ENCODE results near the gene HPS1.

HPS1 gene

DNA sequence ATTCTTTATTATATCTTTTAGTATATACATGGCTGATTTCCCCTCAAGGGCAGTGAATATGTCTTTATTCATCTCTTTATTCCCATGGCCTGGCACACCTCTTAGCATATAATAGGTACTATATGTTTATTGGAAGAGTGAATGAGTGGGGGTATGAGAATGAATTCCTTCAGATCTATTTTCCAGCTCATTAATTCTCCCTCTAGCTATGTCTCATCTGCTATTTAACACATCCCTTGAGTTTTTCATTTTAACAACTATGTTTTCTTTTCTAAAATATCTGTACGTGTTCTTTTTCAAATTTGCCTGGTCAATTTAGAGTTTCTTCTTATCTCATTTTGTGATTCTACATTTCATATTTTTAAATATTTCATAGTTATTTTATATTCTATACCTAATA, 14.4 kb downstream of the HPS1 start:
- DNase-seq (ENCODE audit: low read depth) = no peak

DNA sequence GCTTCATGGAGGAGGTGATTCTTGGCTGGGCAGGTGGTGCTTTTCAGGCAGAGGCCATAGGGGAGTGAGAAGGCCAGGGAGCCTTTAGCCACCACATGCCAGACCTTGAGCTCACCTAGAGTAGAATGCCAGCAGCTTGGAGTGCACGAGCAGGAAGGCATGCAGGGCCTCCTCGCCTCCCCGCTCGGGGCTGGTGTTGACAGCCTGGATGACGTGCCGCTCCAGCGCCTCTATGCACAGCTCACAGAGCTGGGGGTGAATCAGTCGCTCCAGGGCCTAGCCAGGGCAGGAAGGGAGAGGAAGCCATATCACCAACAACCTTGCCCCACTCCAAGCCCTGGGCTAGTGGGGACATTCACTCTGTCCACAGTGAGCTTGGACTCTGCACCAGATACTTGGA, 15.7 kb downstream of the HPS1 start:
- DNase-seq (ENCODE audit: low read depth) = no peak

DNA sequence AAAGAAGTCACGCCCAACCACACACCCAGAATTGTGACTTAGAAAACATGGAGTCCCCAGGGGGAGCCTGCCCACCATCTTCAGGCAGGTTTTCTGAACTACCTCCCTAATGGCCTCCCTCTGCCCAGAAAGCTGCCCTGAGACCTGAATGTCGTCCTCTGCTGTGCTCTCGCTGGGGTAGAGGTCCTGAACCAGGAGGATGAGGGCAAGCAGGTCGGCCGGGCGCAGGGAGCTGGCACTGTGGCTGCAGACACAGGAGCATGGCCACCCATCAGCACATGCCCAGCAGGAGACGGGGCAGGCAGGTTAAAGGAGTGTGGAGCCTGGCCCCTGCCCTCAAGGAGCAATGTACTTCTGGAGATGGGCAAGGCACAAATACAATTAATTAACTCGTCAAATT, 16.3 kb downstream of the HPS1 start:
- no peak for DNase-seq (ENCODE audit: low read depth)

DNA sequence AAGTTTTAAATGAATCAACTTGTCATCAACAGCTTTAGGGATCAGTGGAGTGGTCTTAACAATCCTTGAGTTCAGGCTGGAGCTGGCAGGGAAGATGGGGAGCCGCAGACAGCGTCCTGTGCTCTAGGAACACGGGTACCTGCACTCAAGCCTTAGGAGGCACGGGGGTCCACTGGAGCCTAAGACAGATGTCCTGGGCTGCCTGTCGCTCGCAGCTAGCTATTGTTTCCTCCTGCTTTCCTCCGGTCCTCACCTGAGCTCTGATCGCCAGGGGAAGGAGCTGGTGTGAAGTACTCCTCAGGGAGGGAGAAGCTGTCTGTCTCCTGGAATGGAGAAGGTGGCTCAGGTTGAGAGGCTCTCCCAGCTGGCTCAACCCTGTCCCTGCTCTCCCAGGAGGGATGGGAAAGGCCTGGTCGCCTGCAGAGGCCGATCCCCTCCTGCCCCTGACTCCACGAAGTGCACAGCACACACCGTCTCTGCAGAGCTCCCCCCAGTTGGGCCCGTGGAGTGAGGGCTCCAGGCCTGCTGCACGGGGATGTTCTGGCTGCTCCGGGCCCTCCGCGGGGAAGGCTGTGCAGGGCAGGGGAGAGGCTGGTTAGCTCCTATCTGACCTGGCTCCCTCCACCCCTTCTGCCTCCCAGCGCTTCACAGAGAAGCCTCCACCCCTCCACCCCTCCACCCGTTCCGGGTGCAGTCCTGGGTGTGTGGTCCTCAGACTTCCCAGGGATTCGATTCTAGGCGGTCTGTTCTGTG, 17.2 kb downstream of the HPS1 start:
- DNase-seq (ENCODE audit: low read depth) = no peak

DNA sequence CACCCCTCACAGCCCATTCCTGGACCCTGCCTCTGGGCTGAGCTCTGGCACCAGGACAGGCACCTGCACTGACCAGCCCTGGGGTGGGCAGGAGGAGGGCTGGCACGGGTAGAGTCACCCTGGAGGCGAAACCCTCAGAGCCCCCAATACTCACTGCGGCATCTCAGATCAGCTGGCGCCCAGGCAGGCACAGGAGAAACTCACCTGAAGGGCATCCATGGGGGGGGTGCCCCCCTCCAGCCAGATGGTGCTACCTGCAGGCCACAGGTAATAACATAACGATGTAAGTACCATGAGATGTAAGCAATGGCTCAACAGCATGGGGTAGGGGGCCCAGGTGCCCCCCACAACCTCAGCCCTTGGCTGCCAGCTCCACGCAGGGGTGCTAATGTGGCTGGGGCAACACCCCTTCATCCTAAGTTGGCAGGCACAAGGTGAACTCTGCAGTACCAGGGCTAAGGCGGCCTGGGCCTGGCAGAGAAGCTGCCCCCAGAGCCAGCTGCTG, 19.7 kb downstream of the HPS1 start:
- DNase-seq (ENCODE audit: low read depth) = no peak

DNA sequence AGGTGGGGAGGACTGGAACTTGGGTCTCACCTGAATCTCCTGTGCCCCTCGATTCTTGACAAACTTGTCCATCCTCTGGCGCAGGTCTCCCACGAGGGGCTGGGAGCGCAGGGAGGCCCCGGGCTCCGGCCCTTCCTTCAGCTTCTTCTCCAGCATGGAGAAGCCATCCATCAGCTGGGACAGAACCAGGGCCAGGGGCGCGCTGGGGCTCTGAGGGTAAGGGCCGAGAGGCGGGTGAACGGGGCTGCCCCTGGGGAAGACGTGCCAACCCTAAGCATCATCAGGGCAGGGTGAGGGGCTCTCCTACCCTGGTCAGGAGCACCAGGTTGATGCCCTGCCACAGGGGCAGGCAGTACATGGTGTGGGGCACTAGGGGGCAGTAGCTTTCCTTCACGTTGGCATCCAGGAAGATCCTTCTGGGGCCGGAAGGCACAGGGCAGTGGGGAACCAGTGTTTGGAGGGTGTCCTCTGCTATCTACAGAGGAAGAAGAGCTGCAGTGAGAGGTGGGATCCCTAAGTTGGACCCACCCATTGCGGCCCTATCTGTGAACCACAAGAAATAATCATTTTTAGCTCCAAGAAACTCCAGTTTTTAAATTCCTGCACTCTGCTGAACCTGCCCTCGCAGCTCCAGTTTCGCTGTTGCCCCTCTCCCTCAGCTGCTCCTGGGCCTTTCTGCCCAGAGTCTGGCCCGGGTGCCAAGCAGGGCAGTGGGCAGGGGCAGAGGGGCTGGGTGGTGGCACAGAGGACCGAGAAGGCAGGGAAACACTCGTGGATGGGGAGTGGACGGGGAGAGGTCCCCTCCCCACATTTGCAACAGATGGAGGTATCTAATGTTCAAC, 21.0 kb downstream of the HPS1 start:
- DNase-seq (ENCODE audit: low read depth) = peak; percentile 48

DNA sequence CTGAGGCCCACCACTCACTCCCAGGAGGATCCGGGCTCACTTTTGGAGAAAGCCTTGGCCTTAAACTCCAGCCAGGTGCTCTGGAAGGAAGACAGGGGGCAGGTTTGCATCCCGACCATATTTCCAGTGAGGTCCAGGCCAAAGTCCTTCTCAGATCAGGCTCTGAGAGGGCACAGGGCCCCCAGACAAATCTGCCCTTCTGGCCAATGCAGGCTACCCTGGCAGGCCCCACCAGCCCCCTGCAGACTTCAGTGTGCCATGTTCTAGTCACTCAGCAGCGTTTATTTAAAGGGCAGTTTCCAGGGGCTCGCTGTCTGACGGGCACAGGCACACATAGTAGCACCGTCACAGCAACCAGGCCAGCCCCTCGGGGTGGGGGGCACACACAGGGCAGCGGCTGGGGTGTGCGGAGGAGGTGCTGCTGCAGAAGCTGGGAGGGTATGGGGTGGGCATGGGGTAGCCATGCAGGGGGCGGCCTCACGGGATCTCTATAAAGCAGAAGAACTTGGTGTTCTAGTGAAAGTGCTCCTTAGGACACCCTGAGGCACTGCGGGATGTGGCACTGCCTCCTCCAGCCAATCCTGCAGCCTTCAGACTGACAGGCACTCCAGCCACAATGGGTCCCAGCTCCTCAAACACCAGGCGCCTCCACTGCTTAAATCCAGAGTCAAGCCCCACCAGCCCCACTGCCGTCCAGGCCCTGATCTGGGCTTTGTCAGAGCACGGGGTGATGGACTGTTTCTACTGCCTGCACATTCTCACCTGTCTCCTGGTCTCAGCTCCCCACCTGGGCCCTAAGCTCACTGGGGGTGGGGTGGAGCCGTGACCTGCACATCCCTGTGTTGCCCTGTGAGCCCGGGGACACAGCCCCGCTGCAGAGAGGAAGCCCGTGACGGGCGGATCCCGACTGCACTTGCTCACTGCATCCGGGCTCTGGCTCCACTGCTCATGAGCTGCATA, 22.2 kb downstream of the HPS1 start:
- no peak for DNase-seq (ENCODE audit: low read depth)

DNA sequence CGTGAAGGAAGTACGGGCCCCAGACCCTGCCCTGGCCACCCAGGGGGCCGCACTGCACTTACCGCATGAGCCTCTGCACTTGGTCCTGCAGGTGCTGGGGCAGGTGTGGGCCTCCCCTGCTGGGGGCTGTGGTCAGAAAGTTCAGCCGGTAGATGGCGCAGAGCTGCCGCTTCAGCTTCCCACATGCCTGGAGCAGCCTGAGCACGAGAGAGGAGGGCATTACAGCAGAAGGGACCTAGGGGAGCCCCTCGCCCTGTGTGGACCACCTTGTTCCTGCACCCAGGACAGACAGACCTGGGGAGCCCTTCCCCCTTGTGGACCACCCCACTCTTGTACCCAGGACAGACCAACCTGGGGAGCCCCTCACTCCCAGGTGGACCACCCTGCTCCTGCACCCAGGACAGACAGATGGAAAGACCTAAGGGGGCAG, 23.0 kb downstream of the HPS1 start:
- no peak for DNase-seq (ENCODE audit: low read depth)

DNA sequence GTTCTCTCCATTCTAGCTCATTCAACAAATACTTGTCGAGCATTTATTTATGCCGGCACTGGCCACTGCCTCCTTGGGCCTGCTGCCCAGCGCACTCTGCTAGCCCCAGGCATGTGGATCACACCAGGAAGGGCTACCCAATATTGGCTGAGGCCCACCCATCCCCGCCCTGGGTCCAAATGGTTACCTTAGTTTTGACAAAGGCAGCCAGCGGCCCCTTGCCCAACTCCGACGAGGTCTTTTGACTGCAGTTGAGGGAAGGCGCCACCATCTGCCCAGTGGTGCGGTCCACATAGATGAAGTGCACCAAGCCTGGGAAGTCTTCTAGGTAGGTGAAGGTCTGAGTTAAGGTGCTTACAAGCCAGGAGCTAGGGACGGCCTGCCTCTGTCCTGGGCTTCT, 24.6 kb downstream of the HPS1 start:
- no peak for DNase-seq (ENCODE audit: low read depth)

DNA sequence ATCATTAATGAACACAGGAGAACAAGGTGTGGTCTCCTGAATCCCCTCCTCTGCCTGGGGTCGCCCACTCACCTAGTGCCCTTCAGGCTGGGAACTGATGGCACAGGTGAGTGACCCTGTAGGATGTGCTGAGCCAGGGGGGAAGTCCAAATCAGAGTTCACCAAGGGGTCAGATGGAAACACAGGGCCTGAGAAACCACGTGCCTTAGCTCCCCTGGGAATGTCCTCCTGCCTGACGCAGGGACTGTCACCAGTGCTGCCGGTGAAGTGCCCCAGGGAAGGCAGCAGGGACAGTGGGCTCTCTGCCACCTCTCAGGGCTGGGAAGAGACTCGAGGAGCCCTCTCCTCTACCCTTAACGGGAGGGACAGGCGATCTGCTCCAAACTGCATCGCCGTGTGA, 25.9 kb downstream of the HPS1 start:
- no peak for DNase-seq (ENCODE audit: low read depth)

DNA sequence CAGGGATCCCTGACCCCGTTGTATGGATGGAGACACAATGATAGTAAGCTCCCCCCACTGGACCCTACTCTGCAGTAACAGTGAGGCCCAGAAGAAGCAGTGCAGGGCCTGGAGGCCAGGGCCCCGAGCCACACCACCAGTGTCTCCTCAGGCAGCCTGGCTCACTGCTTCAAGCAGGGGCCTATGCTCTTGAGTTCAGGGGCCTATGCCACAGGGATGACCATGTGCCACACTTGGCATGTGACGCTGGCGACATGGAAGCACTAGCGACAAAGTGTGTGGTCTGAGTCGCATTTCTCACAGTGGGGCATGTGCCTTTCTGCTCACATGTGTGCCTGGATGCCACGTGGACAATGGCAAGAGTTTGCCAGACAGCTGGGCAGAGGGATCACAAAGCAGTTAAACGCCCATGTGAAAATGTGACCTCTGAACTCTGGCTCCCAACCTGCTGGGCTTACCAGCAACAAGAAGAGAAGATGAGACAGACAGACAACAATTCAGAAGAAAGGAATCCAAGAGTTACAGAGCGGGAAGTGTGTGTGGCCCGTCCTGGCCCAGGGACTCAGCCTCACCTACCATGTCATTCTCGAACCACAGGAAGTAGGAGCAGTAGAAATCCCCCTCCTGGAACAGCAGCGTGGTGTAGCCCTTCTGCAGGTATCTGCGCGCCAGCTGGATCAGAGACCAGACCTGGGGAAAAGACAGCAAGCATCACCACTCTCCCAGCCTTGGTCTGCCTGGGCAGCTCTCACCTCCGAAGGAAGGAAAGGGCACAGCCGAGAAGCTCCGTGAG, 27.1 kb downstream of the HPS1 start:
- DNase-seq (ENCODE audit: low read depth) = no peak

DNA sequence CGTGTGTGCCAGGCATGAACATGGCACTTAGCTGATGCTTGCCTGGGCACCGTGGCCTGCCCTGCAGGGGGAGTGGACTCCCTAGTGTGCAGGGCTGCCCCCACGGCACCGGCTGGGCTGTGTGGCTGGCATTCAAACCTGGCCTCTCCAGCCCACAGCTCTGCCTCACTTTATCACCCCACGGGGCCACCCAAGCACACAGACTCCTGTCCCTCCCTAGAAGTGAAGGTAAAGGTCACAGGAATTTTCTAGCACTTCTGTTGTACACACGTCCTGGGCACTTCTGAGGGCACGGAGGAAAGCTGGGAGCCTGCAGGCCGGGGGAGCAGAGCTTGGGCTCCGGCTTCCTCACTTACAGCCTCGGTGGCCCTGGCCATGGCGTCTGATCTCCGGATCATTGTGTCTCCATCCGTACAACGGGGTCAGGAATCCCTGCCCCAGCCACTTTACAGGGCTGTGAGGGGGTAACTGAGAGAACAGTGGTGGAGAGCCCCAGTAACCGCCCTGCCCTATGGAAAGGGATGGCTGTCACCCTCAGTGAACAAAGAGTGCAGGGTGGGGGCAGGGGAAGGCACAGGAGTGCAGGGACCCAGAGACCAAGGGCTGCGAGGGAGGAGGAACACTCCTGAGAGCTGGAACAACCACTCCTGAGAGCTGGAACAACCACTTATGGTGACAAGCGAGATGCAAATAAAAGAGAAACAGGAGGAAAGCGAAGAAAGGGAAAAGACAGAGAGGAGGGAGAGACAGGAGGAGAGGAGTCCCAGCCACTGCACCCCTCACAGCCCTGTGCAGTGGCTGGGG, 27.9 kb downstream of the HPS1 start:
- DNase-seq (ENCODE audit: low read depth) = no peak

DNA sequence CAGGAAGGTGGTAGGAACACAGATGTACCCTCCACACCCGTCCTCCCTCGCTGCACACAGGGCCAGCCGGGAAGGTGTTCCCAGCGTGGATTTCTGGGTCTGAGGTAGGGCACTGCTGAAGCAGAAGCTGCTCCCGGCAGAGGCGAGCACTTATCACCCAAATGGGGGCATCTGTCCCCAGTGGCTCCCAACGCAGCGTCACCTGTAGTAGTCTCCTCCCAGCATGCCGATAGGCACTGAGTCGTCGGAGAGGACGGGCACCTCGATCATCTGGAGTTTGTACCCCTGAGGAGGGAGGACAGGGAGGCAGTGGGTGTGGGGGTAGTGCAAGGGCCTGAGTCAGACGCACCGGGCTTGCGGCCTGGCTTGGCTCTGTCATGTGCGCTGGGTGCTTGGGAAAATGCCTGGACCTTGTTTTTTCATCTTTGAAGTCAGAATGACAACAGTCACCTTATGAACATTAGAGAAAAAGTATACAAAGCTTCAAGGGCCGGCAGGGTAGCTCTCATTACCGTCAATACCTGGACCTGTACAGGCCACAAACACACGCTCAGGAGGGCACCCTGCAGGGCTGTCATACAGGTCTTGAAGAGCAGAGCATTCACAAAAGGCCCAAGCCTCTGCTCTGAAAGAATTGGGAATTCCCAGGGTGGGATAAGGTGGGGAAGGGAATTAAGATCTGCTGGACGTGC, 28.6 kb downstream of the HPS1 start:
- DNase-seq (ENCODE audit: low read depth) = no peak

DNA sequence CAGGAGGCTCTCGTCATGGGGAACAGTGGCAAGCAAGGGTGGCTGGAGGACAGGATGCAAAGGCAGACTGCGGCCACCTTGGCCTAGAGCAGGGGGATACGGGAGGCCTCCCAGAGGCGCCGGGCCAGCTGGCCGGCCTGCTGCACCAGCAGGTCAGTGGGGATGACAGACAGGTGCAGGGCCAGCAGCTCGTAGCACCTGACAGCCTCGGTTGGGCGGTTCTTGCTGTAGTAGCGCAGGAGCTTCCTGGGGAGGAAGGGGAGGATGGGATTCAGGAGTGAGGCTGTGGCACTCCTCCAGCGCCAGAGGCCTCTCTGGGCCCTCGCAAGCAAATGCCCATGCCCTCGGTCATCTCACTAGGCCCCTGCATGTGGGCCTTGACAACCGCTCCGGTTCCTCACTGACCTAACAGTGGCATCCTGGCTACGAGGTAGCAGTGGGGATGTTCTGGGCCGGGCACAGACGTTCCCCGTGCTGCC, 29.2 kb downstream of the HPS1 start:
- DNase-seq (ENCODE audit: low read depth) = no peak

DNA sequence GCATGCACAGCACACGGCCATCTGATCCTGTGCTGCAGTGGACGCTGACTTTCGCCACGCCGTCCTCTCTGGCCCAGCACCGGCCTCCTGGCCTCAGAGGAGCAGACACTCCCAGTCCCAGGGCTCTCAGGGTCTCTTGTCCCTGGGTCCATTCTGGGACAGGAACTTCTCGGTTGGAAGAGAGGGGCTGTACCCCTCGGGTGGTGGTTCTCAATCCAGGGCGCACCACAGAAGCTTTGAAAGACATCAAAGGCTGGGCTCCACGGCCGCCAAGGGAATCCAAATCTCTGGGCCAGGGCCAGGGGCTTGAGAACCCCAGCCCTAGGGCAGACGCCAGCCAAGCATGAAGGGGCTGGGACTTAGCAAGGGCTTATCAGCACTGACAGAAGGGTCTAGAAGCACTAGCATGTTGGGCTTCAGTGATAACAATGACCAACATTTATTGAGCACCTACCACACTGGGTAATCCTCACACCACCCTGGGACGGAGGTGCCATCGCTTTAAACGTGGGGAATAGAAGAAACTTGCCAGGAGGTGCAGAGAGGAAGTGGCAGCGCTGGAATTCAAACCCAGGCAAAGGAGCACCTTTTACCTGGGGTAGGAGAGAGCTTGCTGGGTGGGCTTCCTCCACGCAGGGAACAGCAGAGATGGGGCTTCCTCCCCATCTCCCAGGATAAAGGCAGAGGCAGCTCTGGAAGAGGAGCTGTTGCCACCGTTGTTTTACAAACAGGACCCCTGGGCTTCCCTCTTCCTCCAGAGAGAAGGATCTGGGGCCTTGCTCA, 29.9 kb downstream of the HPS1 start:
- no peak for DNase-seq (ENCODE audit: low read depth)

DNA sequence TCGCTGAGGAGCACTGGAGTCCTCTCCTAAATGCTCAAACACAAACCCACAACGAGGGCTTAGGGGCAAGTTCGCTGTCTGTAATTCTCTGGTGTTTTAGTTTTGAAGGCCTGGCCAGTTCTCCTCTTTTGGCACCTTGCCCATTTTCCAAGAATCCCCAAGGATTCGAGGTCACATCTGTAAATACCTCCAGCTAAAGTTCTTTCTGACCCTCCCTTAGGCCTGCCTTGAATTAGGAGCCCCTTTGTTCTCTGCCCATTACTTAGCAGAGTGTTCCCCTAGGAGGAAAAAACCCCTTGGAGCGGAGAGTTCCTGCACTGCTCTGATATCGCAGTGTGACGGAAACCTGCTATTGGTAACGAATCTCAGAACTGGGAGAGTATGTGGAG, 31.0 kb downstream of the HPS1 start:
- no peak for DNase-seq (ENCODE audit: low read depth)

DNA sequence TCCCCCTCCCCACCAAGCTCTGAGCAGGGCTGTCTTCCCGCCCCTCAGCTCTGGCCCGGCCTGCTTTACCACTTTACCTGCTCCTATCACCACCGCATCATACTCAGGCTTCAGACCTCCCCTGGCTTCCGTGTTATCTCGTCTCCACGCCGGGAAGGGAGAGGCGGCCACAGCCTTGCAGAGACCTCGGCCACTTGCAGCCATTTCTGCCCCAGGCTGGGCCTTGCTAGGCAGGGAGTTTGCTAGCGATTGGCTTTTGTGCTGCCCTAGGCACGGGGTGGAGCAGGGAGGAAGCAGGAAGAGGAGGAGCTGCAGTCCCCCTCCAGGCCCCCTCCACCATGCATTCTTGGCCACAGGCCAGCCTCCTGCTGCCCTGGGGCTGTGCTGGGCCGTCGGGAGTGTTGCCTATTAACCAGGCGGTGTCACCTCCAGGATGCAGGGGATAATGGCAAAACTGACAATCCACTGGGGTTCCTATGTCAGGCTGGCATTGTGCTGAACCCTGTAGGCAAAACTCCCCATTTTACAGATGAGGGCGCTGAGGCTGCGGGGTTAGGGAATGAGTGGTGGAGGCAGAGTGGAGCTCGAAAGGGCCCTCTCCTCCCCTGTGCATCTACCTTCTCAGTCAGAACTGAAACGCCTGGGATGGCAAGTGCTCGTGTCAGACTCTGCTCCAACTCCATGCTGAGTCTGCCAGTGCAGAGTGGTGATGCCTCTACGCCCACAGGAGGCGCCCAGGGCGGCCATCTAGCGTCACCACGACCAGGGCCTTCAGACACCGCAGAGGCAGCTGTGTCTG, 31.6 kb downstream of the HPS1 start, which contains the start of gene PYROXD2:
TSS of gene PYROXD2 (minus strand) at position 251 of the 799 bp plus-strand sequence. CDS start at position 204, 47 bp downstream.
- peak; percentile 92 for DNase-seq (ENCODE audit: low read depth)

DNA sequence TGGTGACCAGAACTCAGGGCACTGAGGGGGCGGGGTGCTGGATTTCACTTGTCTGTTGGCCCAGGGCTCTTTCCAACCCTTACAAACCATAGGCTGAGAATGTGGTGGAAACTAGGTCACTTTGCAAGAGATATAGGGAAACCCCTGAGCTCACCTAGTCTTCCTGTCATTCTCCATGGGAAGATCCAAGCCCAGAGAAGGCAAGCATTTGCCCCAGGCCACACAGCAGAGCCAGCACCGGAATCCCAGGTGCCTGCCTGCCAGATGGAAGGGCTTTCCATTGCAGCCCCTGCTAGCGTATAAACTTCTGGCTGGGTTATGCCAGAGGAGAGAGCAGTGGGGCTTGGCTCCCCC, 32.2 kb downstream of the HPS1 start:
- DNase-seq (ENCODE audit: low read depth) = no peak

All from iris pigment epithelial cell (primary cell).